HUES6 (cell line): ENCODE measurements around the gene SPATA20.

Source experiments
- H3K27ac ChIP-seq: 2 replicates; pipeline ENCODE4 v1.7.0; 2013; ENCODE audit warnings: low read depth, mild to moderate bottlenecking, low read length, inconsistent platforms
- H3K27me3 ChIP-seq: 2 replicates; pipeline ENCODE4 v1.6.1; 2013; ENCODE audit warnings: low read length; ENCODE audit not compliant: control insufficient read depth, insufficient read depth
- H3K36me3 ChIP-seq: 2 replicates; pipeline ENCODE4 v1.6.1; 2013; ENCODE audit warnings: low read length; ENCODE audit not compliant: control insufficient read depth, insufficient read depth
- H3K4me1 ChIP-seq: 2 replicates; pipeline ENCODE4 v1.6.1; 2013; ENCODE audit warnings: low read length; ENCODE audit not compliant: control insufficient read depth, insufficient read depth
- H3K4me3 ChIP-seq: 2 replicates; pipeline ENCODE4 v1.5.1; 2013; ENCODE audit warnings: low read depth, low read length
- H3K9ac ChIP-seq: one replicate; pipeline ENCODE4 v1.6.1; 2013; ENCODE audit warnings: mild to moderate bottlenecking, low read length
- H3K9me3 ChIP-seq: 2 replicates; pipeline ENCODE4 v1.6.1; 2013; ENCODE audit warnings: low read depth, low read length; ENCODE audit not compliant: control insufficient read depth, insufficient read depth

The SPATA20 gene

GRCh38 chr17:50570528-50570927, 23.6 kb downstream of the SPATA20 start:
- Histone ChIP-seq H3K9ac (no peak overlapping the region), H3K27ac (no peak overlapping the region), H3K9me3 (no peaks in the 10 kb centered on the region), H3K27me3 (peaks cover 33% of the 10 kb centered on the region), H3K36me3 (no peaks in the 10 kb centered on the region), H3K4me1 (peaks cover 15% of the 10 kb centered on the region; the same call in 1 of the 2 replicates), H3K4me3 (no peak overlapping the region)

GRCh38 chr17:50571681-50572080, 24.7 kb downstream of the SPATA20 start:
- peaks cover 21% of the 10 kb centered on the region for H3K27me3 ChIP-seq
- no peaks in the 10 kb centered on the region for H3K36me3 ChIP-seq
- H3K9ac ChIP-seq = no peak overlapping the region
- H3K4me1 ChIP-seq = peaks cover 11% of the 10 kb centered on the region; the same call in 1 of the 2 replicates
- H3K9me3 ChIP-seq = no peaks in the 10 kb centered on the region
- no peak overlapping the region for H3K4me3 ChIP-seq
- no peak overlapping the region for H3K27ac ChIP-seq

GRCh38 chr17:50572541-50572940, 25.6 kb downstream of the SPATA20 start:
- peaks cover 13% of the 10 kb centered on the region for H3K27me3 ChIP-seq
- no peak overlapping the region for H3K27ac ChIP-seq
- H3K4me3 ChIP-seq = no peak overlapping the region
- no peaks in the 10 kb centered on the region for H3K36me3 ChIP-seq
- peaks cover 11% of the 10 kb centered on the region; the same call in 1 of the 2 replicates for H3K4me1 ChIP-seq
- H3K9ac ChIP-seq = no peak overlapping the region
- no peaks in the 10 kb centered on the region for H3K9me3 ChIP-seq

GRCh38 chr17:50573866-50574611, 27.1 kb downstream of the SPATA20 start:
- Histone ChIP-seq H3K27me3 (0 out of 2 replicates have a peak, but pooled peaks cover 3% of the 10 kb centered on the region), H3K4me1 (peaks cover 11% of the 10 kb centered on the region; the same call in 1 of the 2 replicates), H3K36me3 (no peaks in the 10 kb centered on the region), H3K27ac (no peak overlapping the region), H3K9me3 (no peaks in the 10 kb centered on the region), H3K9ac (no peak overlapping the region), H3K4me3 (no peak overlapping the region)

- no peaks in the 10 kb centered on the region for H3K27me3 ChIP-seq
- no peak overlapping the region for H3K4me3 ChIP-seq
- no peak overlapping the region for H3K27ac ChIP-seq
- H3K4me1 ChIP-seq = peaks cover 5% of the 10 kb centered on the region; the same call in 1 of the 2 replicates
- H3K36me3 ChIP-seq = no peaks in the 10 kb centered on the region
- H3K9me3 ChIP-seq = no peaks in the 10 kb centered on the region
- no peak overlapping the region for H3K9ac ChIP-seq
Observed at GRCh38 chr17:50575581-50576210, 28.7 kb downstream of the SPATA20 start.

GRCh38 chr17:50576864-50577263, 29.9 kb downstream of the SPATA20 start:
- H3K27me3 ChIP-seq = no peaks in the 10 kb centered on the region

GRCh38 chr17:50577451-50577954, 30.5 kb downstream of the SPATA20 start:
- Histone ChIP-seq H3K4me1 (peaks cover 11% of the 10 kb centered on the region; the same call in 1 of the 2 replicates), H3K27ac (no peak overlapping the region), H3K9ac (no peak overlapping the region), H3K4me3 (no peak overlapping the region), H3K27me3 (no peaks in the 10 kb centered on the region), H3K9me3 (no peaks in the 10 kb centered on the region), H3K36me3 (no peaks in the 10 kb centered on the region)

More at GRCh38 chr17:50576864-50577263, 29.9 kb downstream of the SPATA20 start:
- H3K27ac ChIP-seq = no peak overlapping the region
- H3K4me1 ChIP-seq = peaks cover 11% of the 10 kb centered on the region; the same call in 1 of the 2 replicates
- no peaks in the 10 kb centered on the region for H3K36me3 ChIP-seq
- no peaks in the 10 kb centered on the region for H3K9me3 ChIP-seq
- H3K9ac ChIP-seq = no peak overlapping the region
- H3K4me3 ChIP-seq = no peak overlapping the region

- H3K4me3 ChIP-seq = no peak overlapping the region
- no peak overlapping the region for H3K9ac ChIP-seq
- no peaks in the 10 kb centered on the region for H3K9me3 ChIP-seq
- H3K27ac ChIP-seq = no peak overlapping the region
- H3K36me3 ChIP-seq = no peaks in the 10 kb centered on the region
- H3K27me3 ChIP-seq = no peaks in the 10 kb centered on the region
- peaks cover 11% of the 10 kb centered on the region; the same call in 1 of the 2 replicates for H3K4me1 ChIP-seq
Observed at GRCh38 chr17:50578173-50578572, 31.2 kb downstream of the SPATA20 start.

GRCh38 chr17:50579399-50579798, 32.4 kb downstream of the SPATA20 start:
- H3K27ac ChIP-seq = no peak overlapping the region
- H3K36me3 ChIP-seq = no peaks in the 10 kb centered on the region
- H3K4me1 ChIP-seq = peaks cover 18% of the 10 kb centered on the region; the same call in 1 of the 2 replicates
- H3K4me3 ChIP-seq = no peak overlapping the region
- no peaks in the 10 kb centered on the region for H3K9me3 ChIP-seq
- no peak overlapping the region for H3K9ac ChIP-seq
- no peaks in the 10 kb centered on the region for H3K27me3 ChIP-seq

- peaks cover 19% of the 10 kb centered on the region; the same call in 1 of the 2 replicates for H3K4me1 ChIP-seq
- no peaks in the 10 kb centered on the region for H3K27me3 ChIP-seq
- H3K4me3 ChIP-seq = no peak overlapping the region
- H3K27ac ChIP-seq = no peak overlapping the region
- H3K9me3 ChIP-seq = no peaks in the 10 kb centered on the region
- H3K9ac ChIP-seq = no peak overlapping the region
- no peaks in the 10 kb centered on the region for H3K36me3 ChIP-seq
Observed at GRCh38 chr17:50580646-50581045, 33.7 kb downstream of the SPATA20 start.

GRCh38 chr17:50581316-50581715, 34.3 kb downstream of the SPATA20 start:
- Histone ChIP-seq H3K36me3 (no peaks in the 10 kb centered on the region), H3K27me3 (no peaks in the 10 kb centered on the region), H3K9ac (no peak overlapping the region)

More at GRCh38 chr17:50581316-50581715, 34.3 kb downstream of the SPATA20 start:
- H3K9me3 ChIP-seq = no peaks in the 10 kb centered on the region
- no peak overlapping the region for H3K4me3 ChIP-seq
- peaks cover 26% of the 10 kb centered on the region for H3K4me1 ChIP-seq
- no peak overlapping the region for H3K27ac ChIP-seq
